ENCODE measurements around the gene CDC42BPG.

CDC42BPG gene

DNA sequence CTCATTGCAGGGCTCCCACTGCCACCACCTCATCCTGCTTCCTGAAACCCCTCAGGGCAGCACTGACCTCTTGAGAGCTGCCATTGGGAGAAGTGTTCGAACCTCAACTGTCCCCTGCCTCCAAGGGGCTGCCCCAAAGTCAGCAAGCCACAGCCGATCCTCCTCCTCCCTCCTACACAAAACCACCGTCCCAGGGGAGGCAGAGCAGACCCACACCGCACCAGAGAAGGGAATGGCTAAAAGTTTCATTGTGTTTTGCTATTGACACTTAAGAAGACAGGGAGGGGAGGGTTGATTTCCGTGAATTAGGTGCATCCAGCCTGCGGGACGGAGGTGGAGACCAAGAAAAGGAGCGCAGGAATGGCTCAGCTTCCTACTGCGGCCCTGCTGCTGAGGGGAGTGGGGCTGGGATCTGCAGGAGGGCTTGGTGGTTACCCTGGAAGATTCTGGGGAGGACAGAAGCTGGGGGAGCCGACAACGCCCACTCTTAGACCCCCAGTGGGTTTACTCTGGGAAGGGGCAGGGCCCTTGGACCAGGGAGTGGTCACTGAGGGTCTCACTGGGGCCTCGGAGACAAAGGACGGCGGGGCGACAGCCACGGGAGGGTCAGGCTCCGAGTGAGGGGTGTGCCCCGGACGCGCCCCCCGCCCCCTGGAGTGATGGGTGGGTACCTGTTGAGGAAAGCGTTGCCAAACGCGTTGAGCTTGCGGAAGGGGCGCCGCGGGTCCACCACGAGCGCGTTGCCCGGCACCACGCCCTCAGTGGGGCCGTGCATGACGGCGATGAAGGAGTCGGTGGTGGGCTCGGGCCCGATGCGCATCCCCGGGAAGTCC is 33.2 kb upstream of the CDC42BPG start (continued):
- TF ChIP-seq, protein P1, sequence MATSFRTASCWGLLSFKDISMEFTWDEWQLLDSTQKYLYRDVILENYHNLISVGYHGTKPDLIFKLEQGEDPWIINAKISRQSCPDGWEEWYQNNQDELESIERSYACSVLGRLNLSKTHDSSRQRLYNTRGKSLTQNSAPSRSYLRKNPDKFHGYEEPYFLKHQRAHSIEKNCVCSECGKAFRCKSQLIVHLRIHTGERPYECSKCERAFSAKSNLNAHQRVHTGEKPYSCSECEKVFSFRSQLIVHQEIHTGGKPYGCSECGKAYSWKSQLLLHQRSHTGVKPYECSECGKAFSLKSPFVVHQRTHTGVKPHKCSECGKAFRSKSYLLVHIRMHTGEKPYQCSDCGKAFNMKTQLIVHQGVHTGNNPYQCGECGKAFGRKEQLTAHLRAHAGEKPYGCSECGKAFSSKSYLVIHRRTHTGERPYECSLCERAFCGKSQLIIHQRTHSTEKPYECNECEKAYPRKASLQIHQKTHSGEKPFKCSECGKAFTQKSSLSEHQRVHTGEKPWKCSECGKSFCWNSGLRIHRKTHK (tag by site-specific recombination; IDR thresholded peaks at IDR 0.05): no peak
- TF ChIP-seq GLI4 (tag by site-specific recombination; IDR thresholded peaks at IDR 0.05): no peak
- TF ChIP-seq GLIS2 (tag by site-specific recombination; IDR thresholded peaks at IDR 0.05): peak; percentile 71
- no peak for TF ChIP-seq ZNF654 (tag by site-specific recombination; IDR thresholded peaks at IDR 0.05; ENCODE audit: low read depth)
- no peak for TF ChIP-seq ZEB2 (tag by site-specific recombination; IDR thresholded peaks at IDR 0.05)
- no peak for TF ChIP-seq ZNF23 (tag by site-specific recombination; IDR thresholded peaks at IDR 0.05; ENCODE audit: borderline replicate concordance)
- TF ChIP-seq ZNF692 (tag by site-specific recombination; IDR thresholded peaks at IDR 0.05): no peak; the same call in 1 of the 2 replicates
- TF ChIP-seq, protein P2, sequence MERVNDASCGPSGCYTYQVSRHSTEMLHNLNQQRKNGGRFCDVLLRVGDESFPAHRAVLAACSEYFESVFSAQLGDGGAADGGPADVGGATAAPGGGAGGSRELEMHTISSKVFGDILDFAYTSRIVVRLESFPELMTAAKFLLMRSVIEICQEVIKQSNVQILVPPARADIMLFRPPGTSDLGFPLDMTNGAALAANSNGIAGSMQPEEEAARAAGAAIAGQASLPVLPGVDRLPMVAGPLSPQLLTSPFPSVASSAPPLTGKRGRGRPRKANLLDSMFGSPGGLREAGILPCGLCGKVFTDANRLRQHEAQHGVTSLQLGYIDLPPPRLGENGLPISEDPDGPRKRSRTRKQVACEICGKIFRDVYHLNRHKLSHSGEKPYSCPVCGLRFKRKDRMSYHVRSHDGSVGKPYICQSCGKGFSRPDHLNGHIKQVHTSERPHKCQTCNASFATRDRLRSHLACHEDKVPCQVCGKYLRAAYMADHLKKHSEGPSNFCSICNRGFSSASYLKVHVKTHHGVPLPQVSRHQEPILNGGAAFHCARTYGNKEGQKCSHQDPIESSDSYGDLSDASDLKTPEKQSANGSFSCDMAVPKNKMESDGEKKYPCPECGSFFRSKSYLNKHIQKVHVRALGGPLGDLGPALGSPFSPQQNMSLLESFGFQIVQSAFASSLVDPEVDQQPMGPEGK (tag by site-specific recombination; IDR thresholded peaks at IDR 0.05): no peak
- TF ChIP-seq, protein P3, sequence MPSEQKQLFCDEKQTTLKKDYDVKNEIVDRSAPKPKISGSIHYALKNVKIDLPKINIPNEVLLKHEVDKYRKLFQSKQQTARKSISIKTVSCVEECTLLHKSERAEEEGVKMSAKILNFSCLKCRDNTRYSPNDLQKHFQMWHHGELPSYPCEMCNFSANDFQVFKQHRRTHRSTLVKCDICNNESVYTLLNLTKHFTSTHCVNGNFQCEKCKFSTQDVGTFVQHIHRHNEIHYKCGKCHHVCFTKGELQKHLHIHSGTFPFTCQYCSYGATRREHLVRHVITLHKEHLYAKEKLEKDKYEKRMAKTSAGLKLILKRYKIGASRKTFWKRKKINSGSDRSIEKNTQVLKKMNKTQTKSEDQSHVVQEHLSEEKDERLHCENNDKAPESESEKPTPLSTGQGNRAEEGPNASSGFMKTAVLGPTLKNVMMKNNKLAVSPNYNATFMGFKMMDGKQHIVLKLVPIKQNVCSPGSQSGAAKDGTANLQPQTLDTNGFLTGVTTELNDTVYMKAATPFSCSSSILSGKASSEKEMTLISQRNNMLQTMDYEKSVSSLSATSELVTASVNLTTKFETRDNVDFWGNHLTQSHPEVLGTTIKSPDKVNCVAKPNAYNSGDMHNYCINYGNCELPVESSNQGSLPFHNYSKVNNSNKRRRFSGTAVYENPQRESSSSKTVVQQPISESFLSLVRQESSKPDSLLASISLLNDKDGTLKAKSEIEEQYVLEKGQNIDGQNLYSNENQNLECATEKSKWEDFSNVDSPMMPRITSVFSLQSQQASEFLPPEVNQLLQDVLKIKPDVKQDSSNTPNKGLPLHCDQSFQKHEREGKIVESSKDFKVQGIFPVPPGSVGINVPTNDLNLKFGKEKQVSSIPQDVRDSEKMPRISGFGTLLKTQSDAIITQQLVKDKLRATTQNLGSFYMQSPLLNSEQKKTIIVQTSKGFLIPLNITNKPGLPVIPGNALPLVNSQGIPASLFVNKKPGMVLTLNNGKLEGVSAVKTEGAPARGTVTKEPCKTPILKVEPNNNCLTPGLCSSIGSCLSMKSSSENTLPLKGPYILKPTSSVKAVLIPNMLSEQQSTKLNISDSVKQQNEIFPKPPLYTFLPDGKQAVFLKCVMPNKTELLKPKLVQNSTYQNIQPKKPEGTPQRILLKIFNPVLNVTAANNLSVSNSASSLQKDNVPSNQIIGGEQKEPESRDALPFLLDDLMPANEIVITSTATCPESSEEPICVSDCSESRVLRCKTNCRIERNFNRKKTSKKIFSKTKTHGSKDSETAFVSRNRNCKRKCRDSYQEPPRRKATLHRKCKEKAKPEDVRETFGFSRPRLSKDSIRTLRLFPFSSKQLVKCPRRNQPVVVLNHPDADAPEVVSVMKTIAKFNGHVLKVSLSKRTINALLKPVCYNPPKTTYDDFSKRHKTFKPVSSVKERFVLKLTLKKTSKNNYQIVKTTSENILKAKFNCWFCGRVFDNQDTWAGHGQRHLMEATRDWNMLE (tag by site-specific recombination; conservative IDR thresholded peaks at IDR 0.05; ENCODE audit: low read depth): no peak
- TF ChIP-seq ZBTB49 (tag by site-specific recombination; IDR thresholded peaks at IDR 0.05; ENCODE audit: low read depth): no peak
- no peak for TF ChIP-seq GLI2 (tag by site-specific recombination; IDR thresholded peaks at IDR 0.05; ENCODE audit: borderline replicate concordance, low read depth)
- TF ChIP-seq ZNF121 (tag by site-specific recombination; IDR thresholded peaks at IDR 0.05): no peak
- TF ChIP-seq ZBTB6 (tag by site-specific recombination; IDR thresholded peaks at IDR 0.05): no peak
- TF ChIP-seq ZNF785 (tag by site-specific recombination; IDR thresholded peaks at IDR 0.05): no peak
- no peak for TF ChIP-seq RBAK (tag by site-specific recombination; IDR thresholded peaks at IDR 0.05)
- TF ChIP-seq EGR2 (tag by site-specific recombination; IDR thresholded peaks at IDR 0.05; ENCODE audit: low read depth): peak; percentile 60; the same call in 1 of the 2 replicates
- TF ChIP-seq GLIS1 (tag by site-specific recombination; IDR thresholded peaks at IDR 0.05): no peak
- TF ChIP-seq, protein P4, sequence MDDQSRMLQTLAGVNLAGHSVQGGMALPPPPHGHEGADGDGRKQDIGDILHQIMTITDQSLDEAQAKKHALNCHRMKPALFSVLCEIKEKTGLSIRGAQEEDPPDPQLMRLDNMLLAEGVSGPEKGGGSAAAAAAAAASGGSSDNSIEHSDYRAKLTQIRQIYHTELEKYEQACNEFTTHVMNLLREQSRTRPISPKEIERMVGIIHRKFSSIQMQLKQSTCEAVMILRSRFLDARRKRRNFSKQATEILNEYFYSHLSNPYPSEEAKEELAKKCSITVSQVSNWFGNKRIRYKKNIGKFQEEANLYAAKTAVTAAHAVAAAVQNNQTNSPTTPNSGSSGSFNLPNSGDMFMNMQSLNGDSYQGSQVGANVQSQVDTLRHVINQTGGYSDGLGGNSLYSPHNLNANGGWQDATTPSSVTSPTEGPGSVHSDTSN (CRISPR knock-in tag; IDR thresholded peaks at IDR 0.05): no peak
- TF ChIP-seq ATF2 (tag by site-specific recombination; IDR thresholded peaks at IDR 0.05; ENCODE audit: low read depth): no peak
- no peak for TF ChIP-seq ZBTB8A (tag by site-specific recombination; IDR thresholded peaks at IDR 0.05)

Data from HEK293 (cell line).